HUES6 (cell line): ENCODE results near the gene SLC37A1.
"Not testable (repeated sequence)": the region's sequence is repeated elsewhere in the genome, so short reads cannot be mapped to it uniquely, and the experiment has no call there.

ENCODE experiments used
- H3K27ac ChIP-seq: 2 replicates; pipeline ENCODE4 v1.7.0; 2013; ENCODE audit warnings: low read depth, mild to moderate bottlenecking, low read length, inconsistent platforms
- H3K27me3 ChIP-seq: 2 replicates; pipeline ENCODE4 v1.6.1; 2013; ENCODE audit warnings: low read length; ENCODE audit not compliant: control insufficient read depth, insufficient read depth
- H3K36me3 ChIP-seq: 2 replicates; pipeline ENCODE4 v1.6.1; 2013; ENCODE audit warnings: low read length; ENCODE audit not compliant: control insufficient read depth, insufficient read depth
- H3K4me1 ChIP-seq: 2 replicates; pipeline ENCODE4 v1.6.1; 2013; ENCODE audit warnings: low read length; ENCODE audit not compliant: control insufficient read depth, insufficient read depth
- H3K4me3 ChIP-seq: 2 replicates; pipeline ENCODE4 v1.5.1; 2013; ENCODE audit warnings: low read depth, low read length
- H3K9ac ChIP-seq: one replicate; pipeline ENCODE4 v1.6.1; 2013; ENCODE audit warnings: mild to moderate bottlenecking, low read length
- H3K9me3 ChIP-seq: 2 replicates; pipeline ENCODE4 v1.6.1; 2013; ENCODE audit warnings: low read depth, low read length; ENCODE audit not compliant: control insufficient read depth, insufficient read depth

SLC37A1 gene

DNA sequence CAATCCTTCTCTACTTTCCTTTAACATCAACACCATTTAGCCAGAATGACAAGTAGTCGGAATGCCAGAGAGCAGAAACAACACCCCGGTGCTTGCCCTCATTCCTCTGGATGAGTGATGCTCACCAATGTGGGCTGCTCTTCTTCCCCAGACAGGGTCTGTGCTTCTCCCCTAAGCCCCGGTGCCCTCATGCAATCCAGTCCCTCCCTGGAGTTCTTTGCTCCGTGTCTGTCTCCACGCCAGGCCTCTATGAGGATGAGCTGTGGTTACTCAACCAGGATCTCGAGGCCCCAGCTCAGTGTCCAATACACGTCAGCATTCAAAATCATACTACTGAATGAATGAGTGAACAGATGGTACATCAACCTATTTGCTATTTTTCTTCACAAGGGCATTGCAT lies 110.0 kb downstream of the SLC37A1 start:
- H3K9ac ChIP-seq, result no peak overlapping the region
- peaks cover 10% of the 10 kb centered on the region for H3K27me3 ChIP-seq
- H3K4me1 ChIP-seq, result peaks cover 8% of the 10 kb centered on the region; the same call in 1 of the 2 replicates
- no peak overlapping the region for H3K27ac ChIP-seq
- H3K36me3 ChIP-seq, result no peaks in the 10 kb centered on the region
- no peak overlapping the region for H3K4me3 ChIP-seq
- no peaks in the 10 kb centered on the region for H3K9me3 ChIP-seq

DNA sequence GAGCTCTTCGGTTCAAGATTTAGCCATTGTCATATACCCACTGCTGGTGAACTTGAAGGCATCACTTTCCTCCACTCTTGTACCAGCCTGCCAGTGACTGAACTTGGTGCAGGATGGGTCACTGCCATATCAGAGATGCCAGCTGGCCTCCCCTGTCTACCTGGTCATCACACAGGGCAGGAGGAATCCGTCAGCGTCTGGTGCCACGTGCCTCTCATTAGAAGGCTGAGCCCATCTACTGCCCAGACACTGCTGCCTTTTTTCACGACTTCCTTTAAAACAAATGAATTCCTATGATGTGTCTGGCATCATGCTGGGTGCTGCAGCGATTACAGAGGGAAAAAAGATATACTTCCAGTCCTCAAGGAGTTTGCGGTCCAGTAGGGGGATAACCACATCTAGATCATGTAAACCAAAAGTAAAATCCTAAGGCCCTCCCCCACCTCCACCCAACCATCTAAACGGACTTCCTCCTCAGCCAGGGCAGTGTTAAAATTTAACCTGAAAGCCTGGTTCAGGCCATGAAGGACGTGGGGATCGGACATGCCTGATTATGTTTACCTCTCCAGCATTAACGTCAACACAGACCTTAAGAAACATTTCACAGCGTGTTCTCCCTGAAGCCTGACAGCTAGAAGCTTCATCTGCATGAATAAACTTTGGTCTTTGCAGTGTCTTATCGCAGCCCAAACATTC lies 110.6 kb downstream of the SLC37A1 start:
- Histone ChIP-seq H3K36me3 (no peaks in the 10 kb centered on the region), H3K27ac (no peak overlapping the region), H3K9me3 (no peaks in the 10 kb centered on the region), H3K4me1 (peaks cover 8% of the 10 kb centered on the region; the same call in 1 of the 2 replicates), H3K4me3 (no peak overlapping the region), H3K27me3 (peaks cover 10% of the 10 kb centered on the region), H3K9ac (no peak overlapping the region)

DNA sequence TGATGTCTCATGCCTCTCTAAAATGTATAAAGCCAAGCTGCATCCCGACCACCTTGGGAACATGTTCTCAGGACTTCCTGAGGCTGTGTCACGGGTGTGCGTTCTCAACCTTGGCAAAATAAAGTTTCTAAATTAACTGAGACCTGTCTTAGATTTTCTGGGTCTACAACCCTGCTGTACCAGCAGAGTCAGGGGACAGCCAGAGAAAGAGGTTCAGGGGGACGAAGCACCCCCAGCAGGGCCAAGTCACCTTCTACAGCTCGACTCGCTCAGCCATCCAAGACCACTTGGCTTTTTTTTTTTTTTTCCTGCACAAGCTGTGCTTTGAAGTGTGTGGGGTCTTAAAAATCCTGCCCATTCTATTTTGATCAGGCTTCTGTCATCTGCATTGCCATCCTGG lies 111.3 kb downstream of the SLC37A1 start:
- Histone ChIP-seq H3K27ac (no peak overlapping the region), H3K36me3 (no peaks in the 10 kb centered on the region), H3K4me3 (no peak overlapping the region), H3K4me1 (peaks cover 8% of the 10 kb centered on the region; the same call in 1 of the 2 replicates), H3K9ac (no peak overlapping the region), H3K27me3 (peaks cover 10% of the 10 kb centered on the region), H3K9me3 (no peaks in the 10 kb centered on the region)

DNA sequence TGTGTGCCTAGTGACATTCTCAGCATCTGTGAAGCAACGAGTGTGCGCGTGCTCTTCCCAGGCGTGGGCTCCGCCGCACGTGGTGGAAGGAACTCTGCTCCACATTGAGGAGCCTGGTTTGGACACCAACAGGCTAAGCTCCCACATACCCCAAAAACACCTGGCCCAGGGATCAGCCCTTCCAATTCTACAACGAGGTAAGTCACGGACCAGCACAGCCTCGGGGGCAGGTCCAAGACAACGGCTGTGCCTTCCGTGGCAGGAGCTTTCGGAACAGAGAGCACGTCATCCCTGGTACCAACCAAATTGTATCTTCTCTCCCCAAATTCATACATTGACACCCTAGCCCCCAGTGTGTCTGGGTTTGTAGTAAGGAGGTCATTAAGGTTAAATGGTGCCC lies 112.5 kb downstream of the SLC37A1 start:
- no peak overlapping the region for H3K27ac ChIP-seq
- H3K27me3 ChIP-seq, result peaks cover 10% of the 10 kb centered on the region
- H3K9me3 ChIP-seq, result no peaks in the 10 kb centered on the region

DNA sequence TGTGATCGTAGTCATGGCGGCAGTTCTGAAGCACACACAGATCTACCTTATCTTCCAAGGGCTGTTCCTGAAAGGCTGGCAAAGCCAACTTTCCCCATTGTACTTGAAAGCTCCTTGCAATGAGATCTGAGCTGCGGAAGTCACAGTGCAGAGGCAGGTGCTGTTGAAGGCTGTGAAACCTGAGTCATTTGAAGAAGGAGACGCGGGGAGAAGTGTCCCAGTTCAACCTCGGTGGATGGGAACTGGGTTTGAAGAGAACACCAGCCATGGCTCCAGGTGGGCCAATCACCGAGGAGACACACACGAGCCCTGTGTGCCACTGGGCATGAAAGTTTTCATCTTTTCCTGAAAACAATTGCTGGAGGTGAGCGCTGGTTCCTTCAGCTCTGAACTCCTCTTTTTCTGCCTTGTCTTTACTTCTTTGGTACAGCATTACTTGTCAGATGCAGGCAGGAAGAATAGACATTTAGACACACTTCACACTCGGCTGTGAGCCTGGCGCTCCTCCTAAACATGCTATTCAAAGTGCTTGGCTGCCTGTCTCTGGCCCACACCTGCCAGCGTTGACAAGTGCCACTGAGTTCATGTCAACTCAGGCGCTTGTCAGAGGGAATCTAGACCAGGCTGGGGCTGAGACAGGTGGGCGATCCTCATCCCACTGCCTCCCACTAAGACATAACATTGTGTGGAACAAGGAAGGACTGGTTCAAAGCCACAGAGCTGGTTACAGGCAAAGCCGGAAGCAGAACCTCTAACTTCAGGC lies 114.1 kb downstream of the SLC37A1 start:
- no peak overlapping the region for H3K27ac ChIP-seq
- peaks cover 9% of the 10 kb centered on the region for H3K4me1 ChIP-seq
- H3K4me3 ChIP-seq, result no peak overlapping the region
- peaks cover 10% of the 10 kb centered on the region for H3K27me3 ChIP-seq
- H3K9ac ChIP-seq, result no peak overlapping the region
- no peaks in the 10 kb centered on the region for H3K36me3 ChIP-seq
- no peaks in the 10 kb centered on the region for H3K9me3 ChIP-seq

More for the DNA sequence above, 112.5 kb downstream of the SLC37A1 start:
- no peak overlapping the region for H3K4me3 ChIP-seq
- peaks cover 8% of the 10 kb centered on the region; the same call in 1 of the 2 replicates for H3K4me1 ChIP-seq
- H3K9ac ChIP-seq, result no peak overlapping the region
- no peaks in the 10 kb centered on the region for H3K36me3 ChIP-seq

DNA sequence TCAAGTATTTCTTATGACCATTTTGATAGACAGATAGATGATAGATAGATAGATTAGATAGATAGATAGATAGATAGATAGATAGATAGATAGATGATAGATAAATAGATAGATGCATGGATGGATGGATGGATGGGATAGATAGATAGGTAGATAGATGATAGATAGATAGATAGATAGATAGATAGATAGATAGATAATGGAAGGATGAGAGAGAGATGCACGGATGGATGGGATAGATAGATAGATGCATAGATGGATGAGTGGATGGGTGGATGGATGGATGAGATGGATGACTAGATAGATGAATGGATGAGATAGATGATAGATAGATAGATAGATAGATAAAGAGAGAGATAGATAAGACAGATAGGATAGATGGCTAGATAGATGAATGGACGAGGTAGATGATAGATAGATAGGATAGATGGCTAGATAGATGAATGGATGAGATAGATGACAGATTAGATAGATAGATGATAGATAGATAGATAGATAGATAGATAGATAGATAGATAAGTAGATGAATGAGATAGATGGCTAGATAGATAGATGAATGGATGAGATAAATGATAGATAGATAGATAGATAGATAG lies 114.9 kb downstream of the SLC37A1 start:
- not testable (repeated sequence) for H3K27ac ChIP-seq, H3K4me3 ChIP-seq, H3K36me3 ChIP-seq, H3K9me3 ChIP-seq, H3K9ac ChIP-seq, H3K27me3 ChIP-seq
- peaks cover 11% of the 10 kb centered on the region for H3K4me1 ChIP-seq

DNA sequence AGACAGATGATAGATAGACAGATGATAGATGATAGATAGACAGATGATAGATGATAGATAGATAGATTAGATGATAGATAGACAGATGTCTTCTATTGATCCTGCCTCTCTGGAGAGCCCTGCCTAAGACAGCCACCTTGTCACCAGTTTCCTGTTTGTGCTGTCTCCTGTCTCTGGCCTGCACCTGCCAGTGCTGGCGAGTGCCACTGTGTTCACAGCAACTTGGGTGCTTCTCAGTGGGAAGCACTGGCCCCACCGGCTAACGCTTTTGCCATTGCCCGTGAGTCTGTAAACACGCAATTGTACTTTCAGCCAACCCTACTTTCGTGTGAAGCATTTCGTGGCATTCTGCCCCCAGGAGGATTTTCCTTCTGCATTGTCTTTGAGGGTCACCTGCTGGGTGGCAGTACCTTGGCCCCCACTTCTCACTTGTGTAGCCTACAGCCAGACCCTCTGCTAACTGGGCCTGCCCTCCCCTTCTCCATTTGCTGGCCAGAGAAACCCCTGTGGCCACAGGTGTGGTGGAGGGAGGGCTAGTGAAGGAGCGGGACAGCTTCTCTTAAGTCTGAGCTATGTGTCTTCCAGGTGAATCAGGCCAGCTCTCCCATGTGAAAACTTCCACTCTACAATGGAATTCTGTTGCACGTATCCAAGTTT lies 116.4 kb downstream of the SLC37A1 start:
- Histone ChIP-seq H3K9ac (no peak overlapping the region), H3K9me3 (no peaks in the 10 kb centered on the region), H3K4me3 (no peak overlapping the region), H3K4me1 (peaks cover 7% of the 10 kb centered on the region), H3K36me3 (no peaks in the 10 kb centered on the region), H3K27ac (no peak overlapping the region), H3K27me3 (peaks cover 10% of the 10 kb centered on the region)

DNA sequence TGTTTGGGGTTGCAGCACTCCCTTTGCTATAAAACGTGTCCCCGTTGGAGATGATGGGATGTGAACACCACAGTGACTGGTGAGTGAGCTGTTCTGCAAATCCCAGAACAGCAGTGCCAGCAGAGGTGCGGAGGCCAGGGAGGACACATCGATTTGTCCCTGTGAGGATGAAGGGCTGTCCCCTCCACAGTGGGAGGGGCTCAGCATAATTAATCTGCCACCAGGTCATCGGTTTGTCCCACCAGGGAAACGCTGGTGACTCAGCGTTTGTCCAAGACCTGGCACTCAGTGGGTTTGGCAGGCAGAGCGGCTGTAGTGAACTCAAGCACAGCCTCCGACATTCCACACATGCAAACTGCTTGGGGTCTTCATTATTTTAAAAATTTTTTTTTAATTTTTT lies 117.0 kb downstream of the SLC37A1 start:
- H3K36me3 ChIP-seq, result no peaks in the 10 kb centered on the region

More for the DNA sequence above, 117.0 kb downstream of the SLC37A1 start:
- no peaks in the 10 kb centered on the region for H3K9me3 ChIP-seq
- H3K27me3 ChIP-seq, result peaks cover 12% of the 10 kb centered on the region
- H3K27ac ChIP-seq, result no peak overlapping the region
- peaks cover 7% of the 10 kb centered on the region for H3K4me1 ChIP-seq
- H3K4me3 ChIP-seq, result no peak overlapping the region
- H3K9ac ChIP-seq, result no peak overlapping the region
